HEK293T (cell line): ENCODE measurements around the gene LASP1NB.

Source experiments
- ARNT ChIP-seq: fragments of 450-650 bp; IDR thresholded peaks from 2 replicates; pipeline ENCODE4 v1.6.1; 2017; ENCODE audit warnings: mild to moderate bottlenecking
- BHLHE40 ChIP-seq: fragments of 450-650 bp; IDR thresholded peaks from 2 replicates; pipeline ENCODE4 v1.6.1; 2016; ENCODE audit warnings: mild to moderate bottlenecking, moderate library complexity, borderline replicate concordance
- CTBP1 ChIP-seq: fragments of 450-650 bp; IDR thresholded peaks from 2 replicates; pipeline ENCODE4 v1.6.1; 2016; ENCODE audit warnings: borderline replicate concordance
- ELF4 ChIP-seq: fragments of 450-650 bp; IDR thresholded peaks from 2 replicates; pipeline ENCODE4 v1.6.1; 2017; ENCODE audit warnings: antibody characterized with exemption
- FOXA1 ChIP-seq: fragments of 450-650 bp; IDR thresholded peaks from 2 replicates; pipeline ENCODE4 v1.6.1; 2016; ENCODE audit warnings: mild to moderate bottlenecking
- FOXK2 ChIP-seq: fragments of 450-650 bp; IDR thresholded peaks from 2 replicates; pipeline ENCODE4 v1.6.1; 2016; ENCODE audit warnings: mild to moderate bottlenecking
- LEF1 ChIP-seq: fragments of 450-650 bp; IDR thresholded peaks from 2 replicates; pipeline ENCODE4 v1.6.1; 2017; ENCODE audit warnings: mild to moderate bottlenecking, borderline replicate concordance
- NFRKB ChIP-seq: fragments of 450-650 bp; IDR thresholded peaks from 2 replicates; pipeline ENCODE4 v1.6.1; 2016; ENCODE audit warnings: mild to moderate bottlenecking, moderate library complexity
- SP1 ChIP-seq: fragments of 450-650 bp; IDR thresholded peaks from 2 replicates; pipeline ENCODE4 v1.6.1; 2017
- SUZ12 ChIP-seq: fragments of 450-650 bp; IDR thresholded peaks from 2 replicates; pipeline ENCODE4 v1.6.1; 2016; ENCODE audit warnings: mild to moderate bottlenecking
- TARDBP ChIP-seq: fragments of 450-650 bp; IDR thresholded peaks from 2 replicates; pipeline ENCODE4 v1.6.1; 2016
- ZNF384 ChIP-seq: fragments of 450-650 bp; IDR thresholded peaks from 2 replicates; pipeline ENCODE4 v1.6.1; 2016
- TF ChIP-seq, protein P1 (sequence below): fragments of 450-650 bp; IDR thresholded peaks from 2 replicates; pipeline ENCODE4 v1.6.1; 2016

GRCh38 chr17:38898291-38898679 is 27.1 kb upstream of the LASP1NB start:
- TF ChIP-seq ARNT: no peak
- TF ChIP-seq FOXA1: no peak
- TF ChIP-seq CTBP1: no peak
- TF ChIP-seq, protein P1, sequence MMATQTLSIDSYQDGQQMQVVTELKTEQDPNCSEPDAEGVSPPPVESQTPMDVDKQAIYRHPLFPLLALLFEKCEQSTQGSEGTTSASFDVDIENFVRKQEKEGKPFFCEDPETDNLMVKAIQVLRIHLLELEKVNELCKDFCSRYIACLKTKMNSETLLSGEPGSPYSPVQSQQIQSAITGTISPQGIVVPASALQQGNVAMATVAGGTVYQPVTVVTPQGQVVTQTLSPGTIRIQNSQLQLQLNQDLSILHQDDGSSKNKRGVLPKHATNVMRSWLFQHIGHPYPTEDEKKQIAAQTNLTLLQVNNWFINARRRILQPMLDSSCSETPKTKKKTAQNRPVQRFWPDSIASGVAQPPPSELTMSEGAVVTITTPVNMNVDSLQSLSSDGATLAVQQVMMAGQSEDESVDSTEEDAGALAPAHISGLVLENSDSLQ: no peak
- TF ChIP-seq SP1: no peak
- no peak for TF ChIP-seq FOXK2
- no peak for TF ChIP-seq ZNF384
- TF ChIP-seq ELF4: no peak
- TF ChIP-seq SUZ12: no peak
- TF ChIP-seq TARDBP: no peak
- no peak for TF ChIP-seq BHLHE40
- no peak for TF ChIP-seq NFRKB
- no peak for TF ChIP-seq LEF1
